Peyer's patch (tissue), 4 donors: ENCODE measurements around the gene PRR33.

Experiments used
- POLR2A ChIP-seq, 2 donors: fragments of 450-650 bp; IDR thresholded peaks; one replicate each; pipeline ENCODE4 v1.5.1; 2017; ENCODE audit warnings: antibody characterized with exemption in 2 of 2, mild to moderate bottlenecking in 2 of 2, moderate library complexity in 2 of 2
- TF ChIP-seq, protein P1 (sequence below), 6 experiments: fragments of 450-650 bp in 4 of 6; fragments of 200-600 bp in 2 of 6; sonication (generic) in 1 of 6; IDR thresholded peaks; one replicate each; pipeline ENCODE4 v1.5.1; 2017 to 2019; ENCODE audit warnings: antibody characterized with exemption in 6 of 6, mild to moderate bottlenecking in 3 of 6, moderate library complexity in 1 of 6

DNA sequence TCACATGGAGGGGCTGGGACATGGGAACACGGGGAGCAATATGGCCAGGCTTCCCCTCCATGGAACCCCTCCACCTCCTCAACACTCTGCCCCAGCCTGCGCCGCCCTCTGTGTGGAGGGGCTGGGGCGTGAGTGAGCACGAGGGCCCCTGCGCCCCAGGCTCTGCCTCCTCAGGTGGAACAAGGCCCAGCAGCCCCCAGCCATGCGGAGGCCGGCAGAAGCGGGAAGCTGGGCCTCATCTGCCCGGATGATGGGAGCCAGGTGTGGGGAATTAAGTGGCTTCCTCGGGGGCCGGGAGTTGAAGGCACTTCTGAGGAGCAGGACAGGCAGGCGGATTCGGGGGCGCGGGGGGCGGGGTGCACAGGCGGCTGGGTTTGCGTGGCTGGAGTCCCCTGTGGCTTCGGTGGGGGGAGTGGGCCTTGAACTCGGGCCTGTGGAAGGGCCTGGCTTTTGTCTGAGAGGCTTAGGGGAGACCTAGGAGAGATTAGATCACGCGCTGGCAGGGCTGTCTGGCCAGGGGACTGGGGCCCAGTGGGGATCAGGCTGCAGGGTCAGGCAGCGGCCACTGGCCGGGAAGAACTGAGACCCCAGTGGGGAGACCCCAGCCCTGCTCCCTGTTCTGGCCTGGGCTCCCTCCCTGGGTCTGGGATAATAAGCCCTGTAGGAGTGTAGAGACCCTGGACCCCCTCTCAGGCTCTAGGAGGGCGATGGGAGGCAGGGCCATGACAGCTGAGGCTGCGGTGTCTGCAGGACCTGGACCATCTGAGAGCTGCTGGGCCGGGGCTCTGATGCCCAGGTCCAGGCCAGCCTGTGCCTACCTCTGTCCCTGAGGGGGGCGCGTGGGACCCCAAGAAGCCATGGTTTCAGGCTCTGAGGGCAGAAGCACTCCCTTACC lies 13.3 kb downstream of the PRR33 start:
- no peak for TF ChIP-seq POLR2A (IDR thresholded peaks at IDR 0.05)
- TF ChIP-seq, protein P1, sequence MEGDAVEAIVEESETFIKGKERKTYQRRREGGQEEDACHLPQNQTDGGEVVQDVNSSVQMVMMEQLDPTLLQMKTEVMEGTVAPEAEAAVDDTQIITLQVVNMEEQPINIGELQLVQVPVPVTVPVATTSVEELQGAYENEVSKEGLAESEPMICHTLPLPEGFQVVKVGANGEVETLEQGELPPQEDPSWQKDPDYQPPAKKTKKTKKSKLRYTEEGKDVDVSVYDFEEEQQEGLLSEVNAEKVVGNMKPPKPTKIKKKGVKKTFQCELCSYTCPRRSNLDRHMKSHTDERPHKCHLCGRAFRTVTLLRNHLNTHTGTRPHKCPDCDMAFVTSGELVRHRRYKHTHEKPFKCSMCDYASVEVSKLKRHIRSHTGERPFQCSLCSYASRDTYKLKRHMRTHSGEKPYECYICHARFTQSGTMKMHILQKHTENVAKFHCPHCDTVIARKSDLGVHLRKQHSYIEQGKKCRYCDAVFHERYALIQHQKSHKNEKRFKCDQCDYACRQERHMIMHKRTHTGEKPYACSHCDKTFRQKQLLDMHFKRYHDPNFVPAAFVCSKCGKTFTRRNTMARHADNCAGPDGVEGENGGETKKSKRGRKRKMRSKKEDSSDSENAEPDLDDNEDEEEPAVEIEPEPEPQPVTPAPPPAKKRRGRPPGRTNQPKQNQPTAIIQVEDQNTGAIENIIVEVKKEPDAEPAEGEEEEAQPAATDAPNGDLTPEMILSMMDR (IDR thresholded peaks at IDR 0.05) = no peak
